ENCODE measurements around the gene GRB10.

The GRB10 gene

DNA sequence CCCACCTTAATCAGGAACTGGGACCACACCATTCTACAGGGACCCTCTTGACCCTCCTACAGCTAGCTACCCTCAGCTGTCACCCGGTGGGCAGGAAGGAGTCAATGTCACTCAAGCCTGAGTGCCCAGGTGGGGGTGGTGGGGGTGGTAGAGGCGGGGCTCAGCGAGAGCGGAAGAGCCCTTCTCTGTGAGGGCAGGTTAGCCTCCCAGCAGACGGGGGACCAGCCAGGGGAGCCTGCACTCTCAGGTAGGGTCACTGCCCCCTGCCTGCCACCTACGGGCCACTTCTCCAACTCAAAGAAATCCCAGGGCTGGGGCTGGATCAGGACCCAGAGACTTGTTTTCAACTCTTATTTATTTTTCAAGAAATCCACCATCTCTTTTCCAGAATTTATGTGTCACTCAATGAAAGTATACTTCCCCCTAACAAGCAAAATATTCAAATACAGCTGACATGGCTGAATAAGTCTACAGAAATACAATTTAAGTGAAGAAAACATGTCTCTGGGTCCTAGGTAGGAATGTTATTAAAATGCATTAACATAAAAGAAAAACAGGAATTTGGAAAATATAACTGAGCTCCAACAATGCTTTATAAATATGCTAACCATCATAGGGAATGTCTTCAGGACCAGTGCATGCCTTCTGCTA is 154.1 kb downstream of the GRB10 start:
- H3K4me3 ChIP-seq (ENCODE audit: low read length) = no peak overlapping the region

GRCh38 chr7:50627824-50628361 is 154.8 kb downstream of the GRB10 start:
- no peak overlapping the region for H3K9ac ChIP-seq (ENCODE audit: low read length)

More for the DNA sequence above, 154.1 kb downstream of the GRB10 start:
- H3K9me3 ChIP-seq (ENCODE audit: control insufficient read depth, low read depth, low read length) = no peaks in the 10 kb centered on the region
- no peak overlapping the region for H3K27ac ChIP-seq (ENCODE audit: low read length)
- H3K9ac ChIP-seq (ENCODE audit: low read length) = no peak overlapping the region
- H3K4me1 ChIP-seq (ENCODE audit: control insufficient read depth, low read depth, low read length) = peaks cover 18% of the 10 kb centered on the region
- H3K36me3 ChIP-seq (ENCODE audit: control insufficient read depth, low read depth, low read length) = peaks cover 5% of the 10 kb centered on the region
- no peaks in the 10 kb centered on the region for H3K27me3 ChIP-seq (ENCODE audit: control insufficient read depth, insufficient read depth, low read length)

DNA sequence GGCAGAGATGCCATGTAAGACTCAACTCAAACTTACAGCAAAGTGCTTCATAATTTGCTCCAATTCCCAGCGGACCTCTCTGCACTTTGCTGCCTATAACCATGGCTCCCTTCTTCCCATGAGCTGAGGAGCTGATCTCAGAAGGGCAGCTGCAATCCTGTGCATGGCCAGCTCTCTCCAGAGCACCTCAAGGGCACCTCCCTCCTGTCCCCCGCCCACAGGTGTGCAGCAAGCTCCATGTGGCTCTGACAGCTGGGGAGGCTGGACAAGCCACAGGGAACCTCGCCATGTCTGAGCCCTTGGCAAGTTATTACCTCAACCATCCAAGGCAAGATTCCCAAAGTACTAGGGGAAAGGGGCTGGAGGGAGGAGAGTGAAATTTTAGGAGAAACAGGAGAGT is 156.4 kb downstream of the GRB10 start:
- Histone ChIP-seq H3K27ac (ENCODE audit: low read length) (no peak overlapping the region), H3K9me3 (ENCODE audit: control insufficient read depth, low read depth, low read length) (no peaks in the 10 kb centered on the region), H3K27me3 (ENCODE audit: control insufficient read depth, insufficient read depth, low read length) (no peaks in the 10 kb centered on the region), H3K36me3 (ENCODE audit: control insufficient read depth, low read depth, low read length) (peaks cover 5% of the 10 kb centered on the region), H3K9ac (ENCODE audit: low read length) (no peak overlapping the region), H3K4me3 (ENCODE audit: low read length) (no peak overlapping the region), H3K4me1 (ENCODE audit: control insufficient read depth, low read depth, low read length) (peaks cover 4% of the 10 kb centered on the region)

More at GRCh38 chr7:50627824-50628361, 154.8 kb downstream of the GRB10 start:
- H3K9me3 ChIP-seq (ENCODE audit: control insufficient read depth, low read depth, low read length) = no peaks in the 10 kb centered on the region
- H3K4me1 ChIP-seq (ENCODE audit: control insufficient read depth, low read depth, low read length) = peaks cover 14% of the 10 kb centered on the region
- H3K36me3 ChIP-seq (ENCODE audit: control insufficient read depth, low read depth, low read length) = peaks cover 5% of the 10 kb centered on the region
- H3K4me3 ChIP-seq (ENCODE audit: low read length) = no peak overlapping the region
- H3K27me3 ChIP-seq (ENCODE audit: control insufficient read depth, insufficient read depth, low read length) = no peaks in the 10 kb centered on the region
- H3K27ac ChIP-seq (ENCODE audit: low read length) = no peak overlapping the region

DNA sequence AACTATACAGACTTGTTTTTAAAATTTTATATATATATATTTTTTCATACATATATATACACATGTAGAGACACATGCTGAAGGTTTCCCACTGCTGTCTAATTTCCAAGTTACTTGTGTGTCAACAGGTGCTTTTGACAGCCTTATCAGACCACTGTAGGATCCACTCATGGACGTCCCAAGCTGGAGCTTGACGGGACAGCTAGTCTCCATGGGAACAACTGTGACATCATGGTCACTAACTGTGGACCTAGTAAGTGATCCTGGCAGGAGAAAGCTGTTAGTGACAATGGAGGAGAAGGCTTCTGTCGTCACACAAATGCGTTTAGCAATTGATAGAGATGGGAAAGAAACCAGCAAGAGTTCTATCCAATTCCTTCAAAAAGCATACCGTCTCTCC is 157.3 kb downstream of the GRB10 start:
- Histone ChIP-seq H3K4me1 (ENCODE audit: control insufficient read depth, low read depth, low read length) (peaks cover 4% of the 10 kb centered on the region), H3K9ac (ENCODE audit: low read length) (no peak overlapping the region), H3K36me3 (ENCODE audit: control insufficient read depth, low read depth, low read length) (peaks cover 5% of the 10 kb centered on the region), H3K4me3 (ENCODE audit: low read length) (no peak overlapping the region), H3K27me3 (ENCODE audit: control insufficient read depth, insufficient read depth, low read length) (no peaks in the 10 kb centered on the region), H3K27ac (ENCODE audit: low read length) (no peak overlapping the region), H3K9me3 (ENCODE audit: control insufficient read depth, low read depth, low read length) (no peaks in the 10 kb centered on the region)

DNA sequence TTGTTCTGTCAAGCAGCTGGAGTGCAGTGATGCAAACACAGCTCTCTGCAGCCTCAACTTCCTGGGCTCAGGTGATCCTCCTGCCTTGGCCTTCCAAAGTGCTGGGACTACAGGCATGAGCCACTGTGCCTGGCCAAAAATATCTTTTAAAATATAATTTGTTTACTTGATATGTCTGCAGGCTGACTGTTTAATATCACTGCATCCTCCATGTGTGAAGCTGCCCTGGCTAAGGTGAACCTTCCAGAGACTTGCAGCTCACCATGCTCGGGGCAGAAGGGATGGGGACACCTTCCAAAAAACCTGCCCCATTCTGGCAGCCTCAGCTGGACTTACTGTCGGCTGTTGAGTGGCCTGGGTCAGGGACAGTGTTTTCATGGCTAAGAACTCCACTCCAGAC is 159.9 kb downstream of the GRB10 start:
- H3K4me1 ChIP-seq (ENCODE audit: control insufficient read depth, low read depth, low read length) = no peaks in the 10 kb centered on the region
- H3K27ac ChIP-seq (ENCODE audit: low read length) = no peak overlapping the region
- H3K9me3 ChIP-seq (ENCODE audit: control insufficient read depth, low read depth, low read length) = no peaks in the 10 kb centered on the region
- no peaks in the 10 kb centered on the region for H3K27me3 ChIP-seq (ENCODE audit: control insufficient read depth, insufficient read depth, low read length)
- no peak overlapping the region for H3K9ac ChIP-seq (ENCODE audit: low read length)
- peaks cover 5% of the 10 kb centered on the region for H3K36me3 ChIP-seq (ENCODE audit: control insufficient read depth, low read depth, low read length)
- no peak overlapping the region for H3K4me3 ChIP-seq (ENCODE audit: low read length)

DNA sequence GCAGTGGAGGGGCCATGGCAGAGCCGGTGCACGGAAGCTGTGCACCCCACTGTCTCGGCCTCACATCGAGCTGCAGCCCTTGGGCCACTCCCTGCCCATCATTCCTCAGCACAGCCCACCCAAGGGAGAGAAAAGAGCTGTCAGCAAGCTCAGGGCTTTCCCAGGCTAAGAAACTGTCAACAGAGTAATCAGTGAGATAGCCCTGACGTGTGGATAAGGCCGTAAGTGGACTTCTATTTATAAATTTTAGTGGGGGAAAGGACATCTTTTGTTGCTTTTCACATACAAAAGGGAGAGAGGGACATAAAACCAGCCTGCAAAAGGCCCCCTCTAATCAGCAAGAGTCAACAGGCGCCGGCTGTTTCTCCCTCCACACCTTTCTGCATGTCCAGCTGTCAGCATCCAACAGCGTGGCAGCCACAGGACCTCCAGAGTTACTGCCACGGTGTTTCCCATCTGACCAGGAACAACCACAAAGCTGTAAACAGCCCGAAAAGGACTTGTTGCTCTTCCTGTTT is 160.7 kb downstream of the GRB10 start:
- H3K36me3 ChIP-seq (ENCODE audit: control insufficient read depth, low read depth, low read length) = peaks cover 5% of the 10 kb centered on the region
- H3K27ac ChIP-seq (ENCODE audit: low read length) = no peak overlapping the region
- no peaks in the 10 kb centered on the region for H3K27me3 ChIP-seq (ENCODE audit: control insufficient read depth, insufficient read depth, low read length)
- H3K9me3 ChIP-seq (ENCODE audit: control insufficient read depth, low read depth, low read length) = no peaks in the 10 kb centered on the region
- H3K4me1 ChIP-seq (ENCODE audit: control insufficient read depth, low read depth, low read length) = no peaks in the 10 kb centered on the region
- H3K4me3 ChIP-seq (ENCODE audit: low read length) = no peak overlapping the region
- no peak overlapping the region for H3K9ac ChIP-seq (ENCODE audit: low read length)

DNA sequence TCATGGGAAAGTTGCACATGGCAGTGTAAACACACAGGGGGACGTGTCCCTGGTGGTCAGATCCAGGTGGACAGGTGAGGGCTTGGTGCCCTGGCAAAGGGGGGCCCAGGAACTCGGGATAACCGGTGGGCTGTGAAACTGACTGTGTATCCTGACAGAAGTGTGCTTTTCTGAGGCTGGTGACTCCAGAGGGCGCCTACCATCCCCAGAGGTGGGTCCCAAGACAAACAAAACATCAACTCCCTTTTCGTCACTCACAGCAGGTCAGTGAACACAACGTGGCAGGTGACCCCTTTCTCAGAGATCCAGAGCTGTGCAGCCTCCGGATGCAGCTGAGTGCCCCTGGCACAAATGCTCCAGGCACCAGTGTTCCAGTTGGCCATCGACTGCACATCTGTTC is 161.5 kb downstream of the GRB10 start:
- peaks cover 3% of the 10 kb centered on the region for H3K36me3 ChIP-seq (ENCODE audit: control insufficient read depth, low read depth, low read length)
- no peaks in the 10 kb centered on the region for H3K27me3 ChIP-seq (ENCODE audit: control insufficient read depth, insufficient read depth, low read length)
- no peak overlapping the region for H3K27ac ChIP-seq (ENCODE audit: low read length)
- H3K9ac ChIP-seq (ENCODE audit: low read length) = no peak overlapping the region
- H3K4me1 ChIP-seq (ENCODE audit: control insufficient read depth, low read depth, low read length) = no peaks in the 10 kb centered on the region
- H3K9me3 ChIP-seq (ENCODE audit: control insufficient read depth, low read depth, low read length) = no peaks in the 10 kb centered on the region
- no peak overlapping the region for H3K4me3 ChIP-seq (ENCODE audit: low read length)

GRCh38 chr7:50620433-50620832 is 162.3 kb downstream of the GRB10 start:
- no peak overlapping the region for H3K4me3 ChIP-seq (ENCODE audit: low read length)
- H3K27me3 ChIP-seq (ENCODE audit: control insufficient read depth, insufficient read depth, low read length) = no peaks in the 10 kb centered on the region
- no peaks in the 10 kb centered on the region for H3K4me1 ChIP-seq (ENCODE audit: control insufficient read depth, low read depth, low read length)
- H3K9me3 ChIP-seq (ENCODE audit: control insufficient read depth, low read depth, low read length) = no peaks in the 10 kb centered on the region
- H3K27ac ChIP-seq (ENCODE audit: low read length) = no peak overlapping the region
- peaks cover 1% of the 10 kb centered on the region for H3K36me3 ChIP-seq (ENCODE audit: control insufficient read depth, low read depth, low read length)
- H3K9ac ChIP-seq (ENCODE audit: low read length) = no peak overlapping the region

- Histone ChIP-seq H3K9me3 (ENCODE audit: control insufficient read depth, low read depth, low read length) (no peaks in the 10 kb centered on the region), H3K9ac (ENCODE audit: low read length) (no peak overlapping the region), H3K27me3 (ENCODE audit: control insufficient read depth, insufficient read depth, low read length) (no peaks in the 10 kb centered on the region), H3K27ac (ENCODE audit: low read length) (no peak overlapping the region), H3K4me1 (ENCODE audit: control insufficient read depth, low read depth, low read length) (no peaks in the 10 kb centered on the region), H3K36me3 (ENCODE audit: control insufficient read depth, low read depth, low read length) (no peaks in the 10 kb centered on the region), H3K4me3 (ENCODE audit: low read length) (no peak overlapping the region)
Measured at GRCh38 chr7:50619684-50620083, 163.0 kb downstream of the GRB10 start.

DNA sequence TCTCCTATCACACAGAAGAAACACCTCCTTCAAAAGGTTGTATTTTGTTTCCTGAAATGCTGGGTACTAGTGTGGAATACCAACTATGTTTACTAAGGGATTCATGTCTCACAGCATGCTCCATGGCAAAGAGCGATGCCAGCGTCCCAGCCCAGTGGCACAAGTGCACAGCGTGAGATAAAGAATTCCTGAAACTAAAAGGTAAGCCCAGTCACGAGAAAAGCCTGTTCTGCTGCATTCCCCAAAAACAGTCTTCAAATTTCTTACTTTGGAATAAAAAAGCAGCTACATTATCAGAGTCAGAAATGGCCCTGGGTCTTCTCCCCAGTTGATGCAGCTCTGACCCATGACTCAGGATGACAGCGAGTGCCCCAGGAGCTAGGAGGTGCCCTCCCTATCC is 164.4 kb downstream of the GRB10 start:
- peaks cover 11% of the 10 kb centered on the region for H3K36me3 ChIP-seq (ENCODE audit: control insufficient read depth, low read depth, low read length)
- no peaks in the 10 kb centered on the region for H3K27me3 ChIP-seq (ENCODE audit: control insufficient read depth, insufficient read depth, low read length)
- H3K4me1 ChIP-seq (ENCODE audit: control insufficient read depth, low read depth, low read length) = no peaks in the 10 kb centered on the region
- H3K9ac ChIP-seq (ENCODE audit: low read length) = no peak overlapping the region
- H3K9me3 ChIP-seq (ENCODE audit: control insufficient read depth, low read depth, low read length) = no peaks in the 10 kb centered on the region
- no peak overlapping the region for H3K27ac ChIP-seq (ENCODE audit: low read length)
- H3K4me3 ChIP-seq (ENCODE audit: low read length) = no peak overlapping the region

- H3K27me3 ChIP-seq (ENCODE audit: control insufficient read depth, insufficient read depth, low read length) = no peaks in the 10 kb centered on the region
- H3K36me3 ChIP-seq (ENCODE audit: control insufficient read depth, low read depth, low read length) = peaks cover 26% of the 10 kb centered on the region
Measured at GRCh38 chr7:50615519-50616080, 167.1 kb downstream of the GRB10 start.

More at GRCh38 chr7:50615519-50616080, 167.1 kb downstream of the GRB10 start:
- H3K9ac ChIP-seq (ENCODE audit: low read length) = no peak overlapping the region
- H3K27ac ChIP-seq (ENCODE audit: low read length) = no peak overlapping the region
- H3K4me3 ChIP-seq (ENCODE audit: low read length) = no peak overlapping the region
- no peaks in the 10 kb centered on the region for H3K4me1 ChIP-seq (ENCODE audit: control insufficient read depth, low read depth, low read length)
- no peaks in the 10 kb centered on the region for H3K9me3 ChIP-seq (ENCODE audit: control insufficient read depth, low read depth, low read length)
